AG04450 (cell line): ENCODE results near the gene NID1. TPM values are rescaled to one million over a fixed set of nuclear protein-coding genes. Genes with fewer than 3 reads are reported as not detected.
A peak's percentile ranks its signal among the peaks of the same experiment; 100 is the strongest.
"Not testable (repeated sequence)": the region's sequence is repeated elsewhere in the genome, so short reads cannot be mapped to it uniquely, and the experiment has no call there.

ENCODE experiments used
- CTCF ChIA-PET: fragments of 300-600, 350-600 bp; formaldehyde crosslinking; extraction: SDS; loops from one replicate; lab custom pipeline; 2022; ENCODE audit warnings: antibody characterized with exemption, inconsistent platforms; lab: Charles Lee
- POLR2A ChIA-PET: fragments of 350-600 bp; formaldehyde crosslinking; extraction: SDS; loops from one replicate; lab custom pipeline; 2021; ENCODE audit warnings: antibody characterized with exemption, inconsistent platforms; lab: Yijun Ruan, JAX
- DNase-seq: peaks from one replicate; pipeline ENCODE4 v3.0.0-alpha.2; 2011; ENCODE audit warnings: low read depth, low spot score
- H3K27ac ChIP-seq: one replicate; pipeline ENCODE4 v1.5.1; 2012; ENCODE audit warnings: low read depth, low read length, control low read depth
- H3K27me3 ChIP-seq: one replicate; pipeline ENCODE4 v1.6.0; 2012; ENCODE audit warnings: low read length; ENCODE audit not compliant: control insufficient read depth, insufficient read depth
- H3K4me3 ChIP-seq: 2 replicates; pipeline ENCODE4 v1.5.1; 2011; ENCODE audit warnings: mild to moderate bottlenecking, low read depth, low read length, control low read depth
- H3K9me3 ChIP-seq: 2 replicates; pipeline ENCODE4 v1.5.1; 2012; ENCODE audit warnings: low read length; ENCODE audit not compliant: control insufficient read depth, insufficient read depth
- polyA plus RNA-seq: library from polyadenylated mRNA; depleted of rRNA; stranded (reverse); fragments of >200 nt; gene quantifications from 2 replicates; pipeline ENCODE4 v1.2.3, GENCODE V29; 2011
- TF ChIP-seq, protein P1 (sequence below): IDR thresholded peaks from 2 replicates; pipeline ENCODE4 v1.5.1; 2011; ENCODE audit warnings: low read depth, low read length, control low read depth, inconsistent platforms

NID1 gene
- polyA plus RNA-seq, 1 experiment: 137 TPM

DNA sequence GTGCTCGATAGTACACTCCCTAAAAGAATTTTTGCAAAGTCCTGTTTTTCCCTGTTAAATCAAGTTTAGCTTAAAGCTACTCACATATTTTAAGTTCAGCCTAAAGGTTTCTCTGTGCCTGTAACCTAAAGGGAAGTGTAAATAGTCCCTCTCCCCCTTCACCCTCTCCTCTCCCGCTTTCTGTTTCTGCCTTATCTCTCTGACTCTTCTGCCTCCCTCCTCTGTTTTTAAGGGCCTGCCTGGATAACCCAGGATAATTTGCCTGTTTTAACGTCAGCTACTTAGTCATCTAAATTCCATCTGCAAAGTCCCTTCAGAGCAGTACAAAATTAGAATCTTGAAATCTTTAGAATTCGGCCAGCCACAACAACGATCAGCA lies 92.6 kb downstream of the NID1 start:
- ChIA-PET CTCF (interaction anchor here (0.6 to 3.6 kb wide), 101 partner anchors 9 to 545 kb away, joined by 3 to 98 read pairs (median 7); partner anchors contain the start of genes B3GALNT2, LYST and NID1), POLR2A (interaction anchor here (0.6 to 2.1 kb wide), 12 partner anchors 12 to 811 kb away, joined by 3 to 12 read pairs (median 5); partner anchors contain the start of genes B3GALNT2, LYST, NID1 and RBM34)
- H3K27ac ChIP-seq: peak overlapping the region; percentile 98
- TF ChIP-seq, protein P1, sequence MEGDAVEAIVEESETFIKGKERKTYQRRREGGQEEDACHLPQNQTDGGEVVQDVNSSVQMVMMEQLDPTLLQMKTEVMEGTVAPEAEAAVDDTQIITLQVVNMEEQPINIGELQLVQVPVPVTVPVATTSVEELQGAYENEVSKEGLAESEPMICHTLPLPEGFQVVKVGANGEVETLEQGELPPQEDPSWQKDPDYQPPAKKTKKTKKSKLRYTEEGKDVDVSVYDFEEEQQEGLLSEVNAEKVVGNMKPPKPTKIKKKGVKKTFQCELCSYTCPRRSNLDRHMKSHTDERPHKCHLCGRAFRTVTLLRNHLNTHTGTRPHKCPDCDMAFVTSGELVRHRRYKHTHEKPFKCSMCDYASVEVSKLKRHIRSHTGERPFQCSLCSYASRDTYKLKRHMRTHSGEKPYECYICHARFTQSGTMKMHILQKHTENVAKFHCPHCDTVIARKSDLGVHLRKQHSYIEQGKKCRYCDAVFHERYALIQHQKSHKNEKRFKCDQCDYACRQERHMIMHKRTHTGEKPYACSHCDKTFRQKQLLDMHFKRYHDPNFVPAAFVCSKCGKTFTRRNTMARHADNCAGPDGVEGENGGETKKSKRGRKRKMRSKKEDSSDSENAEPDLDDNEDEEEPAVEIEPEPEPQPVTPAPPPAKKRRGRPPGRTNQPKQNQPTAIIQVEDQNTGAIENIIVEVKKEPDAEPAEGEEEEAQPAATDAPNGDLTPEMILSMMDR: no peak
- peak; percentile 42 for DNase-seq
- H3K27me3 ChIP-seq: no peaks in the 10 kb centered on the region
- H3K4me3 ChIP-seq: peak overlapping the region; percentile 47
- H3K9me3 ChIP-seq: peaks cover 7% of the 10 kb centered on the region

DNA sequence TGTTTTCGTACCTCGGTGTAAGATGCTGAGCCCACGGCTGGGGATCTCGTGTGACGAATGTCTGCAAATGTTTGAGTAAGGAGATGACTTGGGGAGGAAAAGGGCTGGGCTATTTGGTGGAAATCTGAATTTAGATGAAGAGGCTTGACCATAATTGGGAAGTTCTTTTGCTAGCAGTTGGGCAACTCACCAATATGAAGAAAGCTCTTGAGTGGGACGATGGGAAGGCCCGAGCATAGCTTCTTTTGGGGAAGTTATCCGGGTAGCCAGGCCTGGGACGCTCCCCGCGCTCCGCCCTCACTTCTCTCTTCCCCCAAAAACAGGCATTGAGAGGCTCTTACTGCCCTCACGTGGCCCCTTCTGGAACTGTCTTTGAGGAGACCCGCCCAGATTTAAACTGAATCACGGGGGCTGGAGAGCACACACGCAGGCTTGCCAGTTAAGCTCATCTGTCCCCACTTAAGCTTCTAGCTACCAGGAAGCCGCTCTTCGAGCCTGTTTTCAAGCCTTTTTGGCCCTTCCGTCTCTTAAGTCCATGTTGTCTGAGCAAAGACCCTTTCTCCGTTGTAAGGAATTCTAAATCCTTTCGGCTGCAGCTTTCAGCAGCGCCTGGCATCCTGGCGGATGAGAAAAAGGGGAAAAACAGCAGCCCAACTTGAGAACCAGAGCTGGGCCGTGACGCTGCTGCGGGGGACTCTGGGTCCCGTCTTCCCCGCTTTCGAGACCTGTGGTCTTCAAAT lies 93.1 kb downstream of the NID1 start:
- POLR2A ChIA-PET: interaction anchor here (0.5 to 2.1 kb wide), 19 partner anchors 13 to 811 kb away, joined by 3 to 12 read pairs (median 4); partner anchors contain the start of genes B3GALNT2, LYST, NID1 and RBM34

DNA sequence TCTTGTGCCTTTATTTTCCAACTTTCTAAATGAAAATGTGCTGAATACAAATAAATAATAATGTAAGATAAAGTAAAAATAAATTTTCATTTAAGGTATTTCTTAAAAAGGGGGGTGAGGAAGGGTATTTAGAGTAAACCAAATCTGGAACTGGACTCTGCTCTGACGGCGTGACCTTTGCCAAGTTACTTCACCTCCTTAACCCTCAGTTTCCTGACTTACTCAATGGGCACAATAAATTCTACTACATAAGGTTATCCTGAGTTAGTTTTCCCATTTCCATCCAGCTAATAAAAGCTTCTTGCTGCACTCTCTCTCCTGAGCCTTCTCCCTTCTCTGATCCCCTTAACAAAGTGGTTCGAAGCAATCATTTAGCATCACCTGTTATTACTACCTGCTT lies 93.9 kb downstream of the NID1 start:
- no peak overlapping the region for H3K4me3 ChIP-seq
- CTCF ChIA-PET: interaction anchor here (0.6 to 3.6 kb wide), 112 partner anchors 8 to 516 kb away, joined by 3 to 98 read pairs (median 6); partner anchors contain the start of genes B3GALNT2, LYST and NID1
- H3K27me3 ChIP-seq: no peaks in the 10 kb centered on the region
- no peaks in the 10 kb centered on the region for H3K9me3 ChIP-seq
- POLR2A ChIA-PET: interaction anchor here (0.5 to 2.1 kb wide), 14 partner anchors 13 to 467 kb away, joined by 3 to 12 read pairs (median 4); partner anchors contain the start of genes B3GALNT2, LYST and NID1
- no peak for DNase-seq
- TF ChIP-seq, protein P1: no peak
- no peak overlapping the region for H3K27ac ChIP-seq

More for the DNA sequence above, 93.1 kb downstream of the NID1 start:
- Histone ChIP-seq H3K9me3 (peaks cover 2% of the 10 kb centered on the region; the same call in 1 of the 2 replicates), H3K27ac (peak overlapping the region; percentile 98), H3K4me3 (peak overlapping the region; percentile 47), H3K27me3 (no peaks in the 10 kb centered on the region)
- CTCF ChIA-PET: interaction anchor here (0.6 to 3.6 kb wide), 121 partner anchors 9 to 545 kb away, joined by 3 to 98 read pairs (median 5); partner anchors contain the start of genes B3GALNT2, LYST and NID1
- peak; percentile 85 for DNase-seq
- TF ChIP-seq, protein P1: peak; percentile 89

DNA sequence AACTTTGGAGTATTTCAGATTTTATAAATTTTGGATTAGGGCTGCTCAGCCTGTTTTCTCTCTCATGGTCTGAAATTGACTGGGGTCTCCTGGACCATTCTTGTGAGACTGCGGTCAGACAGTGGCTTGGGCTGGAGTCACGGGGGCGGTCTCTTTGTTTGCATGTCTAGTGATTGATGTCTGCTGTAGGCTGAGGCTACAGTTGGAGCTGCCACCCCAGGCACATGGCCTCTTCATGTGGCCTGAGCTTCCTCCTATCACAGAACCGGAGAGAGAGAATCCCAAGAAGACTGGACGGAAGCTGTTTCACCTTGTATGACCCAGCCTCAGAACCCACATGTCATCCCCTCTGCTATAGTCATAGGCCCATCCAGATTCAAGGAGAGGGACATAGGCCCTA lies 96.1 kb downstream of the NID1 start:
- no peaks in the 10 kb centered on the region for H3K27me3 ChIP-seq
- CTCF ChIA-PET: no interaction called here
- no peak for DNase-seq
- no peak overlapping the region for H3K27ac ChIP-seq
- H3K4me3 ChIP-seq: no peak overlapping the region
- POLR2A ChIA-PET: no interaction called here
- H3K9me3 ChIP-seq: no peaks in the 10 kb centered on the region
- TF ChIP-seq, protein P1: no peak

DNA sequence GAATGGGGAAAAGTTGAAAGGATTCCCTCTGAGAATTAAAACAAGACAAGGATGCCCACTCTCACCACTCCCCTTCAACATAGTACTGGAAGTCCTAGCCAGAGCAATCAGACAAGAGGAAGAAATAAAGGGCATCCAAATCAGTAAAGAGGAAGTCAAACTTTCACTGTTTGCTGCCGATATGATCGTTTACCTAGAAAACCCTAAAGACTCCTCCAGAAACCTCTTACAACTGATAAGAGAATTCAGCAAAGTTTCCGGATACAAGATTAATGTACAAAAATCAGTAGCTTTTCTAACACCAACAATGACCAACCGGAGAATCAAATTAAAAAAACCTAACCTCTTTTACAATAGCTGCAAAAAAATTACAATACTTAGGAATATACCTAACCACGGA lies 98.8 kb downstream of the NID1 start:
- CTCF ChIA-PET: interaction anchor here (0.6 to 1.2 kb wide), 2 partner anchors 103 to 183 kb away, joined by 3 to 7 read pairs; no protein-coding TSS in a partner anchor
- H3K27ac ChIP-seq, POLR2A ChIA-PET, H3K9me3 ChIP-seq, DNase-seq, H3K27me3 ChIP-seq, H3K4me3 ChIP-seq: not testable (repeated sequence)
